GM19452 (cell line): ENCODE measurements around the gene CMTM7.

ENCODE experiments used
- ATAC-seq: cut with Tn5 transposase; IDR thresholded peaks from one replicate; pipeline ENCODE4 v1.9.1; 2021; ENCODE audit not compliant: unreplicated experiment

CMTM7 gene, protein sequence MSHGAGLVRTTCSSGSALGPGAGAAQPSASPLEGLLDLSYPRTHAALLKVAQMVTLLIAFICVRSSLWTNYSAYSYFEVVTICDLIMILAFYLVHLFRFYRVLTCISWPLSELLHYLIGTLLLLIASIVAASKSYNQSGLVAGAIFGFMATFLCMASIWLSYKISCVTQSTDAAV

DNA sequence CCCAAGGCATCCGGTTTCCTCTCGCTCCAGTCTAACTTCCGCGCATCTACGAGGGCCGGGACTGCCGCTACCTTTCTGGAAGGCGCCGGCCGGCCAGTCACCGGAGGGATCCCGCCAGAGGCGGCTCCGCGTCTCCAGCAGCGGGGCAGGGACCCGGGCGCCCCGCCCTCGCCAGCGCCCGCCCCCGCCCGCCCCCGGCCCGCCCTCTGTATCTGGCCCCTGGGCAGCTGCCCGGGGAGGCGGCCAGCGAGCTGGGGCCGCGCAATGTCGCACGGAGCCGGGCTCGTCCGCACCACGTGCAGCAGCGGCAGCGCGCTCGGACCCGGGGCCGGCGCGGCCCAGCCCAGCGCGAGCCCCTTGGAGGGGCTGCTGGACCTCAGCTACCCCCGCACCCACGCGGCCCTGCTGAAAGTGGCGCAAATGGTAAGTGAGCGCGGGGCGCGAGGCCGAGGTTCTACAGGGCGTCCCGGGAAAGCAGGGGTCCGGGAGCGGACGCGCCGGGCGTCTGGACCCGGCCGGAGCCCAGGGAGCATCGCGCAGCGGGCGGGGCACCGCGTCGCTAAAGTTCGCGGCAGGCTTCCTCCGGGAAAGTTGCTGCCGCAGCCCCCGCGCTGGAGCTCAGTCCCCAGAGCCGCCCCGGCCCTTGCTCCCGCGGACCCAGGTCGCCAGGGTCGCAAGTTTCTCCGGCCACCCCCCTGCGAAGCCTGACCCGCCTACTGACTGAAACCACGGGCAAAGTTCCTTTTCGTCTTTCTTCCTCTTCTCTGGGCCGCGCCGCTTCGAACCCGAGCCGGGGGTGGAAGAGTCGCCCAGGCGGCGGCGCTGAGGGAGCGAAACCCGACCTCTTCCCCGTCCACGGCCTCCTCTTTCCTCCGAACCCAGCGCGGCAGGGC is at the start of gene CMTM7:
CMTM7 (plus strand) TSS at position 211 of the 893 bp plus-strand sequence; CDS start at position 265, 54 bp downstream.
- ATAC-seq: peak; percentile 67

DNA sequence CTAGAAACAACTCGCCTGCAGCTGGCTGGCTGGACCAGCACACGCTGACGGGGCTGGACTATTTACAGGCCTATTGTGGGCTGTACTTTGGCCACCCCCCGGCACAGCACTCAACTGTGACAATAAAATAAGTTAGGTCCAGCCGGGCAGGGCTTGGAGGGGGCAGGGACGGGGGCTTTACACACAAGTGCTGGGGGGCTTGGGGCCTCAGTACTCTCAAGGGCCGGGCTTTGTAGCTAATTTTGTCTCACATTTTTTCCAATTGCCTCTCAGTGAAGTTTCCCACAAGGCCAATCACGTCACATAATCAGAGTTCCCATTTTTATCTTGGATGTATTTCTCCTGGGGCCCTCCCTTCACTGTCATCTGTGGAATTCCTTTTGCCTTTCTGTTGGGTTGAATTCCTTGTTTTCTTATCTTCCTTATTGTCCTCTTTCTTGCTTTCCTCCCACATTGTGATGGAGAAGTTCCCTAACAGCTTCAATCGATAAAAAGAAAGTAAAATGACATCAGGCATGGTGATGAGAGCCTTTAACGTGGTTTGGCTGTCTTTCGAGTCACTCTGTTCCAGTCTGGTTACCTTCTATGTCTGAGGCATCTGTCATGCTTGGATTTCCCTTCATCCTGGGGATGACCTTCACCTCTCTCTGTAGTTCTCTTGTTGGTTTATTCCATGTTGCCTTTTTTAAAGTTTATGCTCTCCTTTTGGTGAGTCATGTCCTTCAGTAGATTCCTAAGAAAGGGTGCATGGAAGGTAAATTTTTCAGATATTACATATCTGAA is 44.1 kb upstream of the CMTM7 start:
- no peak for ATAC-seq

- no peak for ATAC-seq
Measured at GRCh38 chr3:32349184-32349583, 42.5 kb upstream of the CMTM7 start.

DNA sequence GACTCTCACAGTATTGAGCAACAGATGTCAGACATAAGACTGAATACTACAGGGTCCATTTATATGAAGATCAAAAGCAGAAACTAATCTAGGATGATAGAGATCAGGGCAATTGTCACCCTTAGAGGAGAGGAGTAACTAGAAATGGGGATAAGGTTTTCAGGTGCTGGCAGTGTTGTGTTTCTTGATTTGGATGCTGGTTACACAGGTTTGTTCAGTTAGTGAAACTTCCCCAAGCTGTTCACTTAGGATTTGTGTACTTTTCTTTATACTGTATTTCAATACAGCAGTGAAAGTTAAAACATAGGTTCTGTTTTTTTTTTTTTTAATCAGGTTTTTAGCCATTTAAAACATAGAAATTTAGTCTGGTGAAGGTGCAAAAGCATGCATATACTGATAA is 39.1 kb upstream of the CMTM7 start:
- ATAC-seq: no peak

DNA sequence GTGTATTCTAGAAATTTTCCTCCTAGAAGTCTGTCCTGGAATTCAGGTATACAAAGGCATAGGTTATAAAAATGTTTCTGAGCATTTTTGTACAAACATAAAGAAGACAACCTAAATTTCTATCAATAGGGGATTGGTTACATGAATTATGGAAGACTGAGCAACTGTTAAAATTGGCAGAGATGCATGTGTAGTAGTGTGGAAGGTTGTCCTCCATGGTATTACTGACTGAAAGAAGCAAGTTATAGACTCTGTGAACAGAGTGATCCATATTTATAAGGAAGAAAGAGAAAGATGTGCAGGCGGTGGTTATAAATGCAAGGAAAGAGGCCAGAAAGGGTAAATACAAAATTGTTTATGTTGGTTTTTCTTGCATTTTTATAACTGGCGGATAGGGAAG is 38.3 kb upstream of the CMTM7 start:
- no peak for ATAC-seq

DNA sequence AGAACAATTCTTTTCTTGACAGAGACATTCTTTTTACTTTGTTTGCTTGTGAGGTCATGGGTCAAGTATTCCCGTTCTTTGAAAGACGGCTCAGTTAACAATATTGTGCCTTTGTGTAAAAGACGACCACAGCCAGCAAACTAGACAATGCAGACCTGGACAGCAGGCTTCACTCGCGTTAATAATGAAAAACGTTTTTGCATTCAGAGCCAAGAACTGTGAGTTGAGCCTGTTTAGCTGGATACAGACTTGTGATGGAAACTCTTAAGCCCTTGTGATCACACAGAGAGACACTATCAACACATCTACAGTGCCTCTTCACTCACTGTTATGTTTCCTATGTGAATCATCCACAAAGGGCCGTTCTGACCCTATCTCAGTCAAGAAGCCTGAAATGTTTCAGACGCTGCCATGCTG is 37.3 kb upstream of the CMTM7 start:
- no peak for ATAC-seq

DNA sequence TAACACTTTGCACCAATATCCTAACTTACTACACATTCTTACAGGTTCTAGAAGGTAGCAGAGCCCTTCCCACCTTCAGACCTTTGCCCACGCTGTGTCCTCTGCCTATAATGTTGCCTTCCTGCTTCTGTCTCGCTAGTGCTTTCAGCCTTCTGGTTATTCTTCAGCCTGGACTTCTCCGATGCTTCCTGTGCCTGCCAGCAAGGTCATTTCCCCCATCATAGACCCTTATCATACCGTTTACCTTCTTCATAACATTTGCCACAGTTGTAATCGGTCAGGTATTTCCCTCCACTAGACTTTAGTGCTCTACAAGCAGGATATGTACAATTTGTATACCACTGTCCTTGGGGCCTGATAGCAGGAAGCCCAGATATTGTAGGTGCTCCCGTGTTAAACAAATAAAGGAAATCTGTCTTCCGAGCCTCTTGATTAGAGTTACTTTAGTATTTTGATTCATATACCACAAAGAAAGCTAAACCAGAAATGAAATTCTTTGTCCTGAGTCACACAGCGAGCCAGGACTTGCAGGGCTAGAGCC is 35.8 kb upstream of the CMTM7 start:
- ATAC-seq: no peak

- ATAC-seq: no peak
Measured at GRCh38 chr3:32359766-32360492, 31.7 kb upstream of the CMTM7 start.

DNA sequence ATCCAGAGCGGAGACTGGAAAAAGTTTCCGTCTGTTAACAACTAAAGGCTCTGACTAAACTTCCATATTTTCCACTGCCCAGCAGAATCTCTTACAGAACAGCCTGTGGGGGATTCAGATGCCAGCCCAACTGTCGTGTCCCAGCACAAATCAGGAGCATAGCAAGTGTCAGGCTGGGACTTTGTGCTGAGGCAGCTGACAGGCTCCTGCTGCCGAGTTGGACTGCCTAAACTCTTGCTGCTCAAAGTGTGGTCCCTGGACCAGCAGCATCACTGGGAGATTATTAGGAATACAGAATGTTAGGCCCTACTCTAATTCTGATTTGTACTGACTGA is 31.2 kb upstream of the CMTM7 start:
- no peak for ATAC-seq

DNA sequence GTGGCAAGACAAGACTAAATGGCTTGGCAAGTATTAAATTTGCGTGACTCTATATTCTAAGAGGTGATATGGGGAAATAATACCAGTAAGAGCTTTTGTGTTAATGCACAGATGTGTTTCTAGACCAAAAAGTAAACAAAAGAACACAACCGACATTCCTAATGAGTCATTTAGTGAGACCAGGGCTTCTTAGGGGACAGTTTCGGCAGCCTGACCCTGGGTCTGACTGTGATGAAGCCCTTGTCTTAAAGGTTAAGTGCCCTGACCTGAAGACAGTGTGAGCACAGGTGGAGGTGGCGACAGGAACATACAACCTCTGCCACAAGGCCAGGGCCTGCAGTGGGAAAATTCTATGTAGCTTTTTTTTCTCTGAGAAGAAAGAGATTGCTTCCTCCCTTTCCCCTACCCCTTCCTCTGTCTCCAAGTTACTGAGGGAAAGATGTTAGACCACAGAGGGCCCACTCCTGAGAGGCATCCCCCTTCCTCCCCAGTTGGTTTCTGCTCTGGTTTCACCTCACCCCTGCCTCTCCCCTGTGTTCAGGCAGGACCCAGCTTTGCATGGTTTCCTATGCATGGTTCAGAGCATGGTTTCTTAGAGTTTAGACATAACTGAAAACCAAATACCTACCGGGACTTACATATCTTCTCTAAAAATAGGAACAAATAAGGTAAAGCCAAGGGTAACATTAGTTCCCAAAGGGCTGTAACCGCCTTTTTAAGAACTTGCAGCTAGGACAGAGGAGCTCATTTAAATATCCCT is 24.8 kb upstream of the CMTM7 start:
- no peak for ATAC-seq

- no peak for ATAC-seq
Measured at GRCh38 chr3:32367442-32367841, 24.2 kb upstream of the CMTM7 start.

DNA sequence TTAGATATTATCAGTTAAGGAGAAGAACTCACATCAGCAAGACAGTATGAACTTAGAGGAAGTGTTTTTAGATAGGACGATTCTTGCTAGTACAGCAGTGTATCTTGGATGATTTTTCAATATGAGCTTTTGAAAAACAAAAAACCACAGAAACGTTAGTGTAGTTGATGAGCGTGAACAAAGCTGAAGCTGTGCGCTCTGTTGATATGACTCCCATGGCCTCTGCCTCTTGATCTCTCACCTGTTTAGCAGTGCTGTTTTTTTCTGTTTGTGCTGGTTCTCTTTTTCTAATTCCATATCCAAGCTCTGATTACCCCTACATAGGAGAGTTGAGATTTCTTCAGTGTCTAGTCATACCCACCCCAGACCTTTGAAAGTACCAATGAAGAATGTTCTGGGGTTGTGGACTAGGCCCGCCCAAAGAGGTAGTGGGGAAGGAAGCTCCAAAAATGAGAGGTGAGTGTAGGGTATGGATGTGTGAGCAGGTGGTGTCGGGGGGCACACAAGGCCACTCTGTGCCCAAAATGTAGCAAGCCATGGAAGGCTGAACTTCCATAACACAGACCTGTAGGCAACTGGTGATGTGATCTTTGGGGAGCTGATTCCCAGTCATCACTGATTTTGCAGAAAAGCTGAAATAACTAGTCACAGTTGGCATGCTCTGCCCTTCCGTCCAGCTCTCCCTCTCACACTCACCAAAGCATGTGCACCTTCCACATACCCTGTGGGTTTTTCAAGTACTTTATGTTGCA is 20.0 kb upstream of the CMTM7 start:
- ATAC-seq: no peak

DNA sequence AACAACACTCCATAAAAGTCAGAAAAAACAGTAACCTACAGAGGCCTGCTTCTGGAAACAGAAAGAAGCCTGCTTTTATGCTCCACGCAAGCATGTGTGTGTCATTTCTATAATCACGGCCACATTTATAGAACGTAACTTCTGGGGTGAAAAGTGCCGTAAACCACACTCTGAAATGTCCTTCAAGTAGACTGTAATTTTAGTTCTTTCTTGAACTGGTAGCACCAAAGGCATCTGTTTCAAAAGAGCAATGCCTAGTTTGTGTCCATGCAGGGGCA is 19.5 kb upstream of the CMTM7 start:
- no peak for ATAC-seq

DNA sequence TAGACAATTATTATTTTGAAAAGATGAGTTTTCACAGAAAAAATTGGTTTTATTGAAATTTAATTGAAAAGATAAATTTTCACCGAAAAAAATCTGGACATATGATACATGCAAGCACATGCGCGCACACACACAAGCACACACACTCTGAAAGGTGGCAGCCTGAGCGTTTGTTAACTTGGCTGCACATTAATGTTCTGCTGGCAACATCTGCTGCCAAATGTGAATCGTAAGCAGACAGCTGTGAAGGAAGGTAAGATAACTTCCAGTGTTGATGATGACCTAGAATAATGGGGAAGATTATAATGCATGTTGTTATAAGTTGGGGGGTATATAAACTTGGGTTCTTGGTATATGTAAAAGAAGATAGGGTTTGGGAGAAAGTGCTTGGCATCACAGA is 18.4 kb upstream of the CMTM7 start:
- no peak for ATAC-seq

GRCh38 chr3:32373844-32374243 is 17.8 kb upstream of the CMTM7 start:
- no peak for ATAC-seq

DNA sequence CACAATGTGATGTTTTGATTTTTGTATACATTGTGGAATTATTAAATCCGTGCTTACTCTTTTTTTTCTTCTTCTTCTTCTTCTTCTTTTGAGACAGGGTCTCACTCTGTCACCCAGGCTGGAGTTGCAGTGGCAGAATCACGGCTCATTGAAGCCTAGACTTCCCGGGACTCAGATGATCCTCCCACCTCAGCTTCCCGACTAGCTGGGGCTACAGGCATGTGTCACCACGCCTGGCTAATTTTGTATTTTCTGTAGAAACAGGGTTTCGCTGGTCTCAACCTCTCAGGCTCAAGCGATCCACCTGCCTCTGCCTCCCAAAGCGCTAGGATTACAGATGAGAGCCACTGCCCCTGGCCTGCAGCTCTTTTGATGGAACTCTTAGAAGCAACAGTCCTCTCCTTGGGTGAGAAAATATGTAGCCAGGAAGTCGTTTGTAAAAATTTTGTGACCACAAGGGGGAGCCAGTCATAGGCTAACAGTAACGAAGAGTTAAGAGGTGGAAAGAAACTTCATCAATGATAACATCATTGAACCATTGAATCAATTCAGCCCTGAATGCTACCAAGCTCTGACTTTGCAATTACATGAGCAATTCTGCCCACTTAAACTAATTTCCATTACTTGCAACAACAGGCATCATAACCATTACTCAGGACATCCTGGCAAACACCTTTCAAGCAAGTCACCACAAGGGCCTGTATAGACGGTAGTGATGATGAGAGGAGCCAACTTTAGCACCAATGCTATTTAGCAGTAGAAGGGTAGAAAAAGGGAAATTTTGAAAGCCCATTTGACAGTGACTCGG is 16.7 kb upstream of the CMTM7 start:
- peak; percentile 74 for ATAC-seq

GRCh38 chr3:32375596-32375930 is 16.1 kb upstream of the CMTM7 start:
- ATAC-seq: no peak

DNA sequence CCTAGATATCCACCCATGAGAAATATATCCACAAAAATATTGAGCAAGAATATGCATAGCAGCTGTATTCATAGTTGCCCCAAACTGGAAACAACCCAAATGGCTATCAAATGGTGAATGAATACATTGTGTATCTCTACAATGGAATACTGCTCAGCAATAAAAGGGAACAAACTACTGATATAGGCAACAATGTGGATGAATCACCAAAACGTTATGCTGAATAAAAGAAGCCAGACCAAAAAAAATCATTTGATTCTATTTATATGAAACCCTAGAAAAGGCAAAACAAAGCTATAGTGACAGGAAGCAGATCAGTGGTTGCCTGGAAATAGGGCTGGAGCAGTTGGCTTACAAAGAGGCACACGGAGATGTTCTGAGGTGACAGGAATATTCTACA is 15.5 kb upstream of the CMTM7 start:
- ATAC-seq: no peak
